D721Med (cell line): ENCODE measurements around the gene IL26.

Experiments used
- DNase-seq: peaks from one replicate; pipeline ENCODE4 v3.0.0; 2011; ENCODE audit warnings: low spot score; ENCODE audit not compliant: insufficient read length
- FAIRE-seq: peaks from 2 replicates; lab custom pipeline; 2011; peaks lifted over from hg19 to GRCh38; lab: Jason Lieb, UNC
- CTCF ChIP-seq: IDR thresholded peaks from 2 replicates; pipeline ENCODE4 v1.5.1; 2012; ENCODE audit warnings: mild to moderate bottlenecking, control low read depth; ENCODE audit not compliant: insufficient read depth; ENCODE audit errors: missing control alignments

IL26 gene

DNA sequence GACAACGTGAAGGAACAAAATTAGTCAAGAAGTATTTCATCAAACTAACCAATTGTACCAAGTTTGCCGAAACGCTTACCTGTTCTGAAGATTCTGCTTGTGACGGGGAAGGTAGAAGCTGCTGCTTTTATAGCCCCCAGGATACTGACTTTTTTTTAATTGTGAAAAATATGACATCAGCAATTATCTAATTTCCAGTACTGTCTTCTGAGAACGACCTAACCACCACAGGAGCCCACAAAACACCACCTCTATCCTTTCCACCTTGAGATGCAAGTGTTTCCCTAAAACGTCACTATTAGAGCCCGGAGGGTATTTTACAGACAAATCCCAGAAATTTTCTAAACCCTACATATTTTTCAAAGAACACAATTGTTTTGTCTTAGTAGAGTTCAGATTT, 27.9 kb upstream of the IL26 start, which contains the start of gene IL22:
Gene IL22, minus strand, starts transcription at position 101 of the 400 bp plus-strand sequence. CDS start 156 bp downstream, outside the sequence.
- no peak for TF ChIP-seq CTCF
- DNase-seq (no peak), FAIRE-seq (no peak)

GRCh38 chr12:68252077-68252476, 26.5 kb upstream of the IL26 start:
- DNase-seq (no peak), FAIRE-seq (no peak)
- TF ChIP-seq CTCF: no peak

DNA sequence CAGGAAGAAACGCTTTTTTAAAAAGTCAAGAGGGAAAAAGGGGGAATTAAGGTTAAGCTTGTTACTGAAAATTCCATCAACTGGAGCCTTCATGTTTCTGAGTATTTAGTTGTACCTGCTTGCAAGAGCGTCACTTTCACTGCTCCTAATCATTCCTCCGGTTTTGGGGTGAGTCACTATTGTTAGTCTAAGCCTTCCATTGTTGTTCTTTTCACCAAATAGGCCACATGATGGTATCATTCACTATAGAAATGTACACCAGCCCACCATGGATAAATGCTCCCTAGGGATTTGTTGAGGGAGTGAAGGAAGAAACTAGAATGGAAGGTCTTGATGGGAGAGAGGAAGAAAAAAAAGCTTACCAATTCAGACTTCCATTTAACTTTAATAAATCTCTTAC, 24.8 kb upstream of the IL26 start:
- DNase-seq: no peak
- no peak for FAIRE-seq

GRCh38 chr12:68247785-68248184, 22.2 kb upstream of the IL26 start:
- no peak for TF ChIP-seq CTCF
- FAIRE-seq: no peak

More for the DNA sequence above, 24.8 kb upstream of the IL26 start:
- no peak for TF ChIP-seq CTCF

GRCh38 chr12:68246350-68246749, 20.7 kb upstream of the IL26 start:
- FAIRE-seq (no peak), DNase-seq (no peak)
- TF ChIP-seq CTCF: no peak

More at GRCh38 chr12:68247785-68248184, 22.2 kb upstream of the IL26 start:
- DNase-seq: no peak

GRCh38 chr12:68245180-68246021, 19.8 kb upstream of the IL26 start:
- FAIRE-seq (no peak), DNase-seq (no peak)
- TF ChIP-seq CTCF: no peak

DNA sequence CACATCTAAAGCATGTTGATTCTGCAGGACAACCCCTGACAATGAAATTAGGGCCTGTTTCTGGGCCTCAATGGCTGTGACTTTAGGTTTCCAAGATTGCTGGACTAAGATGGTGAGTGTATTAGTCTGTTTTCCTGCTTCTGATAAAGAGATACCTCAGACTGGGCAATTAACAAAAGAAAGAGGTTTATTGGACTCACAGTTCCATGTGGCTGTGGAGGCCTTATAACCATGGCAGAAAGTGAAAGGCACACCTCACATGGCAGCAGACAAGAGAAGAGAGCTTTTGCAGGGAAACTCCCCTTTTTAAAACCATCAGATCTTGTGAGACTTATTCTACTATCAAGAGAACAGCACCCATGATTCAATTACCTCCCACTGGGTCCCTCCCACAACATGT, 17.2 kb upstream of the IL26 start:
- FAIRE-seq (no peak), DNase-seq (no peak)
- TF ChIP-seq CTCF: no peak
